GM12892 (cell line): ENCODE measurements around the gene KRTAP12-2.
"Not testable (repeated sequence)": the region's sequence is repeated elsewhere in the genome, so short reads cannot be mapped to it uniquely, and the experiment has no call there.

ENCODE experiments used
- DNase-seq: peaks from one replicate; pipeline ENCODE4 v3.0.0; 2011; ENCODE audit not compliant: insufficient read length
- FAIRE-seq: peaks from 2 replicates; lab custom pipeline; 2011; peaks lifted over from hg19 to GRCh38; lab: Jason Lieb, UNC
- POLR2A ChIP-seq: IDR thresholded peaks from 2 replicates; pipeline ENCODE4 v1.6.1; 2011; ENCODE audit warnings: low read depth, low read length, control low read depth
- POLR2AphosphoS5 ChIP-seq: IDR thresholded peaks from 2 replicates; pipeline ENCODE4 v1.6.1; 2011; ENCODE audit warnings: low read depth, low read length, control low read depth
- TAF1 ChIP-seq: IDR thresholded peaks from 2 replicates; pipeline ENCODE4 v1.6.1; 2011; ENCODE audit warnings: low read depth, mild to moderate bottlenecking, control low read depth, low read length, borderline replicate concordance

KRTAP12-2 gene

DNA sequence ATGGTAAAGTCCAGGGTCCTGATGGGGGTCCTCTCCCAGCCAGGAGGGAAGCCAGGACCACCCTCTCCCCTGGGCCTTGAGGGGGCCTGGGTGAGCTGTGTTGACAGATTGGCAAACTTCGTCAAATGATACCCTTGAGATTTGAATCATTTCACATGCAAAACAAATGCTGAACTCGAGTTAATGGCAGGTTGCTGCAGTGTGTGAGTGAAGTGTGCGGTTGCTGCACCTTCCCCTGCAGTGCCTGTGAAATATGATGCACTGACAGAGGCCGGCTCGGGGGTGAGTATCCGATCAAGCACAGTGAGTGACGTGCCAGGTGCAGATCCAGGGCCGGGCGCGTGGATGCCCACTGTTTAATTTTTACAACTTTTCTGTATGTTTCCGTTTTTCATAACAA is 20.9 kb upstream of the KRTAP12-2 start:
- no peak for TF ChIP-seq TAF1
- TF ChIP-seq POLR2AphosphoS5: no peak
- no peak for TF ChIP-seq POLR2A
- DNase-seq (no peak), FAIRE-seq (no peak)

DNA sequence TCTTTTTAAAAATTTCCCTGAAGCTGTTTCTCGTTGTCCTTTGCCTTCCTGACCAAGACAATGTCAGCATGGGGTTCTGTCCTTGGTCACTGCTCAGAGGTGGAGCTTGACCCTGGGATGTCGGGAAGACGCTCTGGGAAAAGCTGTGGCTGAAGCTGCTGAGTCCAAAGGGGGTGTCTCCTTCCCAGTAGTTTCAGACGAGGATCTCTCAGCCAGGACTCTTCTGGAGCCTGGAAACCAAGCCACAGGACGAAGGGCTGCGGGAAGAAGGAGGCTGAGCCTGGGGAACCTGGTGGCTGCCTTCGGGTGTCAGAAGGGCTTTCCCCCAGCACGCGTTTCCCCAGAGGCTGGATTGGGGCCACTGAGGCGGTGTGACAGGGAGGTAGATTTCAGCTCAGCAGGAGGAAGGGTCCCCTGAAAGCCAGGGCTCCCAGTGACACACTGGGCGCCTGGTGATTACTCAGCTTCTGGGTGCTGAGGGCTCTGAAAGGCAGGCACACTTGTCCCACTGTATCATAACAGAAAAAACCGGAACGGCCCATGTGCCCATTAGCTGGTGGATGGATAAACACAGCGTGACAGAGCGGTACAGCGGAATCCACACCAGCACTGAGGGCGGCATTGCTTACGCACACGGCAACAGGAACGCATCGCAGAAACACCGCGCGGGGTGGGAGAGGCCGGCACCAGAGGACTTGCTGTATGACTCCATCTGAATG is 20.3 kb upstream of the KRTAP12-2 start:
- TF ChIP-seq POLR2A: no peak
- no peak for TF ChIP-seq POLR2AphosphoS5
- TF ChIP-seq TAF1: no peak
- DNase-seq: no peak
- no peak for FAIRE-seq

DNA sequence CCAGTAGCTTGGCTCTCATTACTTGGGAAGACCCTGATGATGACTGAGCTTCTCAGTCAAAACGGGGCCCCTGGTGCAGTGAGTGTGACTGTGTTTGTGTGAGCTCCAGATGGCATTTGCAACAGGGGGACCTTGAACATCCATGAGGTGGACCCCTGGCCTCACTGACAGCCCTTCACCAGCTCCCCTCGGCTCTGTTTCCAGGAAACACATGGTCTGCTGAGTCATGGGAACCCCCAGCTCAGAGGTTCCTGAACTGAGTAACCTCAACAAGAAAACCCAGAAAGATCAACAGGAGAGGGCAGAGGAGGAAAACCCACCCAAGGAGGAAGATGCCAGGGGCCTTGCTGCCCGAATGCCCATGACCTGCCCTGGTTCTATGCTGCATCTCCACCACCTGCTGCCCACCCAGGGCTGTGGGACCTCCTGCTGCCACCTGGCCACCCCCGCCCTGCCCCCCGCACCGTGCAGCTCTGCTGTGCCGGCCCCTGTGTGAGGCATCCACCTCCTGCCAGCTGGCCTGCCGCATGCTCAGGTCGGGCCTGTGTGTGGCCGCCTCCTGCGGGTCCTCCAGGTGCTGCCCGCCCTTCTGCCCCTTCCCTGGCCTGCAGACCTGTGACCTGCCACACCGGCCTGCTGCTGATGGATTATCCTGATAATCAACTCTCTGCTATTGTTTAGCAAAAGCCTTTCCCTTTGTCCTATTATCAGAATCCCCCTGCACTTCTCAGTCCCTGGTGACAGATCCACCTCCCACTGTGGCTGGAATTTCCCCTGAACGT is 19.5 kb upstream of the KRTAP12-2 start:
- TF ChIP-seq POLR2A (no peak), TAF1 (no peak), POLR2AphosphoS5 (no peak)
- DNase-seq (no peak), FAIRE-seq (no peak)

DNA sequence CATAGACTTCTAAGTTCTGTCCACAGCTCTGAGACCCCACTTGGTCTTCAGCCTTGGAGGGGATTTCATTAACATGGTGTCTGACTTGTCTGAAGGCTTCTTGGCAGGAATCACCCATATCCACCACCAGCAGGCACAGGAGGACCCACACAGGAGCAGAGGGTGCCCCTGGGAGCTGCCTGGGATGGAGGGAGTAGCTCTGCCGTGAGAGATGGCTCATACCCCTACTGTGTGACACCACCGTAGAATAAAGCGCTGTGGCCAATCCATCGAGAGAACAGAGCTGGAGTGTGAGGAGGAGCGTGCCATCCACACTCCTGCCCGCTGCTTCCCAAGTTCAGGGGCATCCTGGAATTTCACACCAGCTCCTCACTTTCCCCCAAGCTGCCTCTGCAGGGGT is 18.3 kb upstream of the KRTAP12-2 start:
- not testable (repeated sequence) for FAIRE-seq

DNA sequence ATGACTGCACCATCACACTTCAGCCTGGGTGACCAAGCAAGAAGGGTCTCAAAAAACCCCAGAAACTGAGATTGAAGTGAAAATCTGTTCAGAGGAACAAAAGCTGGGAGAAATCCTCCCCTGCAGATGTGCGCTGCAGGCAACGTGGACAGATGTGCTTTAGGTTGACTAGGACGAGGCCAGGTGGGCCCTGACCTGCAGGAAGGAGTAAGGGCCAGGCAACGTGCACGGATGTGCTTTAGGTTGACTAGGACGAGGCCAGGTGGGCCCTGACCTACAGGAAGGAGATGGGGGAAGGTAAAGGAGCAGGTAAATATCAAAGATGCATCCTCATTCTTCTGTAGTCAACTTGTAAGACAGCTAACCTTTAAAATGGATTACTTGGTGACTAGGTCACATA is 17.8 kb upstream of the KRTAP12-2 start:
- FAIRE-seq (no peak), DNase-seq (no peak)
- no peak for TF ChIP-seq POLR2A
- TF ChIP-seq TAF1: no peak
- no peak for TF ChIP-seq POLR2AphosphoS5

More for the DNA sequence above, 18.3 kb upstream of the KRTAP12-2 start:
- DNase-seq: not testable (repeated sequence)

DNA sequence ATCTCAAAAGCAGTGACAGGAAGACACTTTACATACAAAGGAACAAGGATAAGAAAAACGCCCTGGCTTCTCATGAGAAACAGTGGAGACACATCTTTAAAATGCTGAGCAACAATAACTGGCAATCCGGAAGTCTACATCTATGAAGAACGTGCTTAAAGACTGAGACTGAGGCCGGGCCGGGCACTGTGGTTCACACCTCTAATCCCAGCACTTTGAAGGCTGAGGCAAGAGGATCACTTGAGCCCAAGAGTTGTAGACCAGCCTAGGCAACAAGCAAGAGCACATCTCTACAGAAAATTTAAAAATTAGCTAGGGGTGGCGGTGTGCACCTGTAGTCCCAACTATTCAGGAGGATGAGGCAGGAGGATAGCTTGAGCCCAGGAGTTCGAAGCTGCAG is 17.4 kb upstream of the KRTAP12-2 start:
- no peak for FAIRE-seq
- DNase-seq: no peak
- TF ChIP-seq TAF1: no peak
- no peak for TF ChIP-seq POLR2A
- TF ChIP-seq POLR2AphosphoS5: no peak

DNA sequence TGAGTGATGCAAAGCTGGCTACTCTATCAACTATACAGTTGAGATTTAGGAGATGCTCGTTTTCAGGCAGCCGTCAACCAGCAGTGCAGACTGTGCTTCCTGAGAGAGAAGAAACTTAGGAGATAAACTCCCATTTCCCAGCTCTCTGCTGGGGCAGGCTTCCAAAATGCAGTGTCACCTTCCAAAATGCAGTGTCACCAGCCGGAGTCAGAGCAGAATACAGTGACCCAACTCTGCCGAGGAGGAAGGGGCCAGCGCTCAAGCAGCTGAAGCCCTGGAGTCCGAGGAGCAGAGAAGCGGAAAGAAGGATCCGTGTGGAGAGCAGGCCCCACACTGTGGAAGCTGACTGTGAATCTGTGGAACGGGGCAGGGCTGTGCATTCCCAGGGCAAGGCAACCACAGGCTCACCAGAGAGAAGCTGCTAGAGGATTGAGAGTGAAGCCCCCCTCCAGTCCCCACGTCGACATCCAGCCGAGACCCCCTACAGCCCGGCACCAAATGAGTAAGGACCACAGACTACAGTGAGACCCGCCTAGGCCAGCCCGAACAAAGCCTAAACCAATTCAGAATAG is 15.9 kb upstream of the KRTAP12-2 start:
- no peak for FAIRE-seq
- TF ChIP-seq POLR2A: no peak
- TF ChIP-seq TAF1: no peak
- no peak for TF ChIP-seq POLR2AphosphoS5

DNA sequence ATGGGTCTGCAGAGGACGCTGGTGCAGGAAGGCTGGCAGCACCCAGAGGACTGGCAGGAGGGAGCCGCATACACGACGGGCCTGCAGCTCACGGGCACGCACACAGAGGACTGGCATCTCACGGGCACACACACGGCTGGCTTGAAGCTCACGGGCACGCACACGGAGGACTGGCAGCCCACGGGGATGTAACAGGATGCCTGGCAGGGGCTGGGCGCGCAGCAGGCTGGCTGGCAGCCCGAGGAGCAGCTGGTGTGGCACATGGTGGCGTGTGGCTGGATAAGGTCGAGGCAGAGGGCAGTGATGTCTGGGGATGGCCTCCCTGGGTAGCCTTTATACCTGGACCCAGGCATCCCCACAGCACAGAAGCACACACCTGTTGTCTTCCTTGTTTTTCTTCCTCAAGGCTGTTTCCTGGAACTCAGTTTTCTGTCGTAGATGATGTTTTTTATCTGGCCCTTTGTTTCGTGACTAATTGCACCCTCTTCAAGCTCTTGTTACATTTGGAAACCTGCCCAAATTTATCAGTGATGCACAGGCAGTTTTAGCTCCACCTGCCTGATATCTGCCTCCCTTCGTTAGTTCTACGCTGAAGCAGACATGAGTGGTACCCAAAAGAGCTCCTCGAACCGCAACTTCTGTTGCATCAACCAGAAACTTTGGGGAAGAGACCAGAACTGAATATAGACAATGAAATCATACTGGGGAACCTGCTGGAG is 15.3 kb upstream of the KRTAP12-2 start, which contains the start of gene KRTAP12-1:
Gene KRTAP12-1, minus strand, starts transcription at position 303 of the 719 bp plus-strand sequence. Its CDS starts 40 bp downstream, at position 263.
- no peak for FAIRE-seq
- DNase-seq: no peak
- TF ChIP-seq POLR2AphosphoS5: no peak
- TF ChIP-seq POLR2A: no peak
- TF ChIP-seq TAF1: no peak

More for the DNA sequence above, 15.9 kb upstream of the KRTAP12-2 start:
- DNase-seq: no peak

DNA sequence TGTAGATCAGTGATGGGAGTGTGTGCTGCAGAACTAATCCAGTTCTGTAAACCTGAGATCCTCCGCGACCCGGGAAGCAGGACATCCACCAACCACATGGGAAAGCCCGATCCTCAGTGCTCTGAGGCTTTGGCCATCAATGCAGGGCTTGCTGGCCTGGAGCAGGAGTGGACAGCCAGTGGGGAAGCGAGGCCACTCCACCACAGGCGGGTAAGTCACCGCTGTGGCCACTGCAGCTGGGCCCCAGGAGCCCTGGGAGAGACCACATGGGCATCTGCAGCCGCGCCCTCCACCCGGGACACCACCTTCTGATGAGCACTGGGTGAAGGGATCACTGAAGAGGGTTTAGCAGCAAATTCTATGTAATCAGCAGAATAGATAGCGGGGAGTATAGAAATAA is 14.4 kb upstream of the KRTAP12-2 start:
- DNase-seq: no peak
- no peak for TF ChIP-seq POLR2A
- no peak for FAIRE-seq

DNA sequence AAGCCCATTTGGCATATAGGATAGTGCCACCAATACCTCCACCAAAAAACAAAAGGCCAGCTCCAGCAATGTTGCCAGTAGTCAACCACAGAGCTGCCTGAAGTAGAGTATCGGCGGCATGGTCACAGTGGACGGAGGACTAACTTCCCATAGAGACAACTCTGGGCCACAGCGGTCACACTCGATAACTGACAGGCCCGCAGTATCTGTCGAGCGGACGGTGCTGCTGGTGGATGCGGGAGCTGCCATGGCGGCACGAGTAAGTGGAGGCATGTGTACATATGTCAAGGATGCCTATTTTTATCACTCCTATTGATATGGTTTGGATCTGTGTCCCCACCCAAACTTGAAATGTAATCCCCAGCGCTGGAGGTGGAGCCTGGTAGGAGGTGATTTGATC is 11.2 kb upstream of the KRTAP12-2 start:
- DNase-seq (no peak), FAIRE-seq (no peak)
- TF ChIP-seq POLR2A (no peak), TAF1 (no peak), POLR2AphosphoS5 (no peak)

DNA sequence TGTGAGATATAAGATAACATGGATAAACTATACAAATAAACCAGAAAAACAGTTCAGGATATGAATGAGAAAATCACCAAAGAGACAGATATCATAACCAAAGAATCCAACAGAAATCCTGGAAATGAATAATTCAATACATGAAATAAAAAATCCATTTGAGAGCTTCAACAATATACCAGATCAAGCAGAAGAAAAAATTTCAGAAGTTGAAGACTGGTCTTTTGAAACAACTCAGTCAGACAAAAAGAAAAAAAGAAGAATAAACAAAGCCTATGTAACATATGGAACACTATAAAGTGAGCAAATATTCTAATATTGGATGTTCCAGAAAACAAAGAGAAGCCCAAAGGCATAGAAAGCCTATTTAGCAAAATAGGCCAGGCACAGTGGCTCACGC is 5.2 kb upstream of the KRTAP12-2 start:
- TF ChIP-seq POLR2A (no peak), POLR2AphosphoS5 (no peak), TAF1 (no peak)
- DNase-seq (no peak), FAIRE-seq (no peak)
